PC-9 (cell line): Measurements from ENCODE around the gene SEMA3B. TPM values are rescaled to one million over a fixed set of nuclear protein-coding genes. Genes with fewer than 3 reads are reported as not detected.

ENCODE experiments used
- BruUV-seq: library from RNA; stranded (reverse); fragments of 400-500 nt; replicated peaks from 2 replicates; lab custom pipeline; 2021; lab: Mats Ljungman, UMichigan
- CTCF ChIA-PET: fragments of 300-600 bp; sonication (Branson Sonifier 250); formaldehyde crosslinking; loops from one replicate; lab custom pipeline; 2022; ENCODE audit warnings: antibody characterized with exemption; lab: Charles Lee
- POLR2A ChIA-PET: fragments of 300-600 bp; sonication (Branson Sonifier 250); formaldehyde crosslinking; loops from one replicate; lab custom pipeline; 2022; ENCODE audit warnings: antibody characterized with exemption; ENCODE audit not compliant: unreplicated experiment; lab: Charles Lee
- DNase-seq, 2 experiments: peaks; one replicate each; pipeline versions ENCODE4 v3.0.0 to v3.0.0-alpha.2; 2015 to 2022; ENCODE audit warnings: mixed read lengths in 1 of 2
- H2AFZ ChIP-seq: fragments of 200-600 bp; sonication (generic); 2 replicates; pipeline ENCODE4 v1.8.1; 2017; ENCODE audit warnings: antibody characterized with exemption
- H3F3A ChIP-seq: fragments of 200-600 bp; sonication (generic); 2 replicates; pipeline ENCODE4 v1.8.1; 2017; ENCODE audit warnings: antibody characterized with exemption, mild to moderate bottlenecking, low read depth; ENCODE audit not compliant: insufficient read depth
- H3K27ac ChIP-seq: fragments of 200-600 bp; sonication (generic); 2 replicates; pipeline ENCODE4 v1.6.1; 2016; ENCODE audit warnings: mixed run types
- H3K27me3 ChIP-seq: fragments of 200-600 bp; sonication (generic); 2 replicates; pipeline ENCODE4 v1.6.1; 2016; ENCODE audit warnings: low read depth, mixed run types; ENCODE audit not compliant: insufficient read depth
- H3K36me3 ChIP-seq: fragments of 200-600 bp; sonication (generic); 2 replicates; pipeline ENCODE4 v1.6.1; 2016; ENCODE audit warnings: low read depth, mixed run types
- H3K4me1 ChIP-seq: fragments of 200-600 bp; sonication (generic); replicated peaks from 2 replicates; pipeline ENCODE4 v1.6.1; 2016; ENCODE audit warnings: mixed run types; ENCODE audit not compliant: insufficient read depth
- H3K4me2 ChIP-seq: fragments of 200-600 bp; sonication (generic); 2 replicates; pipeline ENCODE4 v1.6.1; 2017; ENCODE audit warnings: mixed run types
- H3K4me3 ChIP-seq: fragments of 200-600 bp; sonication (generic); 2 replicates; pipeline ENCODE4 v1.6.1; 2016; ENCODE audit warnings: mixed run types
- H3K79me2 ChIP-seq: fragments of 200-600 bp; sonication (generic); 2 replicates; pipeline ENCODE4 v1.6.1; 2017; ENCODE audit warnings: low read depth, mixed run types
- H3K9me2 ChIP-seq: fragments of 200-600 bp; sonication (generic); 2 replicates; pipeline ENCODE4 v1.8.1; 2017; ENCODE audit warnings: mild to moderate bottlenecking; ENCODE audit not compliant: insufficient read depth
- H3K9me3 ChIP-seq: fragments of 200-600 bp; sonication (generic); 2 replicates; pipeline ENCODE4 v1.8.1; 2016; ENCODE audit warnings: low read depth; ENCODE audit not compliant: insufficient read depth
- H4K20me1 ChIP-seq: fragments of 200-600 bp; sonication (generic); 2 replicates; pipeline ENCODE4 v1.8.1; 2017; ENCODE audit not compliant: insufficient read depth
- CTCF ChIP-seq: fragments of 200-600 bp; sonication (generic); conservative IDR thresholded peaks from 2 replicates; pipeline ENCODE4 v1.6.1; 2017; ENCODE audit warnings: mixed run types, antibody characterized with exemption, mild to moderate bottlenecking, moderate library complexity
- EZH2 ChIP-seq: fragments of 200-600 bp; sonication (generic); IDR thresholded peaks from 2 replicates; pipeline ENCODE4 v1.8.0; 2017; ENCODE audit warnings: antibody characterized with exemption, low read depth
- intact Hi-C: fragments of 100-400 bp; cut with micrococcal nuclease; formaldehyde crosslinking; loops from one replicate; pipeline ENCODE4 v1.10.0; 2022; ENCODE audit not compliant: unreplicated experiment
- total RNA-seq: library from RNA; stranded (reverse); gene quantifications from 2 replicates; pipeline ENCODE4 v1.2.3, GENCODE V29; 2021

SEMA3B gene
- total RNA-seq, 1 experiment from 2014 or later, result 52.4 TPM

- Histone ChIP-seq H3K27ac (no peak overlapping the region), H3K9me2 (no peaks in the 10 kb centered on the region), H3K4me2 (peak overlapping the region; percentile 91), H3F3A (peaks cover 38% of the 10 kb centered on the region), H3K36me3 (peaks cover 7% of the 10 kb centered on the region; the same call in 1 of the 2 replicates), H3K9me3 (no peaks in the 10 kb centered on the region), H3K79me2 (peaks cover 32% of the 10 kb centered on the region), H2AFZ (no peak overlapping the region), H3K4me1 (peaks cover 53% of the 10 kb centered on the region), H3K4me3 (no peak overlapping the region), H4K20me1 (peaks cover 7% of the 10 kb centered on the region; the same call in 1 of the 2 replicates), H3K27me3 (no peaks in the 10 kb centered on the region)
- BruUV-seq, result no TSS peak
- ChIA-PET POLR2A (no interaction called here), CTCF (no interaction called here)
- DNase-seq, result no peak
- TF ChIP-seq CTCF, result no peak
- no peak for TF ChIP-seq EZH2
- intact Hi-C loops, result no loop called here
These were observed 50.4 kb downstream of the SEMA3B start for GRCh38 chr3:50319181-50319893.

DNA sequence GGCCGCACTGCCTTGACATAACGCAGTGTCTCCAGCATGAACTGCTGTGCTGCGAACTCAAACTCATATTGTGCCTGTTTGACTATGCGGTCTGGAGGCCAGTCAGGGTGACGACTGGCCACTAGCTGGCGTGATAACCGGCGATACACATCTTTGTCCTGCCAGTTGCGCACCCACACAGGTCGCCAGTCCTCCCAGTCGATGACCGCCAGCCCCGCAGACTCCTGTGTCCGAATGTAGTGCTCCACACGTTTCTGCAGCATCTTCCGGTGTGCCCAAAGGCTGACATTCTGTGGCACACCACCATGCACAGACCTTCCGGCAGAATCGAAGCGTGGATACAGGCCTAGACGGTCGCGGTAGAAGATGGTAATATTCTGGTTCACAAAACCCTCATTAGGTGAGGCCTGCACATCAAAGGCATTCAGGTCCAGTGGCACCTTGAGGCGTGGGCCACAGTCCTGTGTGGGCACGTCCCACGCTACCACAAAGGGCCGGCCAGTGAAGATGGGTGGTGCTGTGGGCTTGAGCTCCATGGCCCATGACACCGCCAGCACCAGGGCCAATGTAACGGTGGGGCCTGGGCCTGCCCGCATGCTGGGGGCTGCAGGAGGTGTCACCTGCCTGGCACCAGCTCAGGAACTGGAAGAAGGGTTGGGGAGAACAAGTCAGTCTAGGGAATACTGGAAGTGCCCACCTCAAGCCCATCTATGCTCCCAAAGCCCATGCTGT is 51.1 kb downstream of the SEMA3B start:
- Histone ChIP-seq H3K4me3 (peak overlapping the region; percentile 69), H3K36me3 (peaks cover 7% of the 10 kb centered on the region; the same call in 1 of the 2 replicates), H3K4me2 (peak overlapping the region; percentile 91), H3K9me3 (no peaks in the 10 kb centered on the region), H3K4me1 (peaks cover 46% of the 10 kb centered on the region), H4K20me1 (peaks cover 7% of the 10 kb centered on the region; the same call in 1 of the 2 replicates), H3K9me2 (no peaks in the 10 kb centered on the region), H2AFZ (no peak overlapping the region), H3K27me3 (no peaks in the 10 kb centered on the region), H3K79me2 (peaks cover 29% of the 10 kb centered on the region), H3K27ac (no peak overlapping the region), H3F3A (peaks cover 41% of the 10 kb centered on the region)
- no TSS peak for BruUV-seq
- ChIA-PET CTCF (no interaction called here), POLR2A (no interaction called here)
- DNase-seq, result no peak
- intact Hi-C loops, result no loop called here
- TF ChIP-seq CTCF (no peak), EZH2 (no peak)

GRCh38 chr3:50320853-50321335 is 51.9 kb downstream of the SEMA3B start:
- POLR2A ChIA-PET, result interaction anchor here (1.0 kb wide), 1 partner anchor 21 kb away, joined by 5 read pairs; the partner anchor contains the start of genes HYAL3 and NAA80
- TF ChIP-seq CTCF, result no peak
- TF ChIP-seq EZH2, result no peak
- peaks cover 7% of the 10 kb centered on the region; the same call in 1 of the 2 replicates for H3K36me3 ChIP-seq
- CTCF ChIA-PET, result interaction anchor here (0.5 to 1.1 kb wide), 6 partner anchors 18 to 1896 kb away, joined by 3 to 13 read pairs (median 4); partner anchors contain the start of gene HYAL1
- peak; percentile 40 to 80 for DNase-seq
- no peaks in the 10 kb centered on the region for H3K27me3 ChIP-seq
- H2AFZ ChIP-seq, result peak overlapping the region; percentile 91
- peaks cover 38% of the 10 kb centered on the region for H3K4me1 ChIP-seq
- peak overlapping the region; percentile 69 for H3K4me3 ChIP-seq
- H3K79me2 ChIP-seq, result peaks cover 24% of the 10 kb centered on the region
- no TSS peak for BruUV-seq
- H3K9me2 ChIP-seq, result no peaks in the 10 kb centered on the region
- H3K27ac ChIP-seq, result peak overlapping the region; percentile 83; the same call in 1 of the 2 replicates
- intact Hi-C loops, result loop anchor here (1.0 kb wide), 1 partner anchor 29 kb away; the partner anchor contains the start of gene IFRD2
- H4K20me1 ChIP-seq, result peaks cover 7% of the 10 kb centered on the region; the same call in 1 of the 2 replicates
- H3K9me3 ChIP-seq, result no peaks in the 10 kb centered on the region
- H3K4me2 ChIP-seq, result peak overlapping the region; percentile 91
- H3F3A ChIP-seq, result peaks cover 34% of the 10 kb centered on the region
